H9 (cell line): Measurements from ENCODE around the gene VEGFA. TPM values are rescaled to one million over a fixed set of nuclear protein-coding genes. Genes with fewer than 3 reads are reported as not detected.

Experiments used
- DNase-seq: peaks from one replicate; pipeline ENCODE4 v3.0.0-alpha.2; 2017
- H2AFZ ChIP-seq: one replicate; pipeline ENCODE4 v1.6.1; 2013; ENCODE audit warnings: mild to moderate bottlenecking, low read length, control low read depth, moderate library complexity
- H2AK5ac ChIP-seq: 2 replicates; pipeline ENCODE4 v1.6.1; 2013; ENCODE audit warnings: low read length, control low read depth, mixed read lengths; ENCODE audit not compliant: insufficient read length
- H2BK120ac ChIP-seq: one replicate; pipeline ENCODE4 v1.6.1; 2013; ENCODE audit warnings: low read depth, mild to moderate bottlenecking, low read length, control low read depth, inconsistent platforms; ENCODE audit not compliant: poor library complexity, severe bottlenecking
- H2BK12ac ChIP-seq: 2 replicates; pipeline ENCODE4 v1.6.1; 2013; ENCODE audit warnings: low read length, control low read depth, mixed read lengths, low read depth; ENCODE audit not compliant: insufficient read length
- H2BK15ac ChIP-seq: 2 replicates; pipeline ENCODE4 v1.6.1; 2013; ENCODE audit warnings: low read depth, low read length, control low read depth
- H2BK20ac ChIP-seq: one replicate; pipeline ENCODE4 v1.6.1; 2013; ENCODE audit warnings: low read depth, mild to moderate bottlenecking, low read length, control low read depth, inconsistent platforms; ENCODE audit not compliant: poor library complexity, severe bottlenecking
- H2BK5ac ChIP-seq: 2 replicates; pipeline ENCODE4 v1.6.1; 2013; ENCODE audit warnings: low read length, control low read depth, mixed read lengths; ENCODE audit not compliant: insufficient read length
- H3K14ac ChIP-seq: 2 replicates; pipeline ENCODE4 v1.6.1; 2013; ENCODE audit warnings: low read length, control low read depth; ENCODE audit not compliant: insufficient read depth
- H3K18ac ChIP-seq: 2 replicates; pipeline ENCODE4 v1.6.1; 2013; ENCODE audit warnings: low read depth, mild to moderate bottlenecking, mixed read lengths, low read length, control low read depth; ENCODE audit not compliant: insufficient read length
- H3K23ac ChIP-seq: 2 replicates; pipeline ENCODE4 v1.6.1; 2013; ENCODE audit warnings: low read length, control low read depth, mixed read lengths, low read depth; ENCODE audit not compliant: insufficient read length
- H3K23me2 ChIP-seq: 2 replicates; pipeline ENCODE4 v1.6.1; 2013; ENCODE audit warnings: low read depth, mild to moderate bottlenecking, mixed read lengths, low read length, control low read depth; ENCODE audit not compliant: insufficient read length, poor library complexity, severe bottlenecking
- H3K27ac ChIP-seq: 2 replicates; pipeline ENCODE4 v1.5.1; 2013; ENCODE audit warnings: low read length, control low read depth, mixed read lengths, low read depth; ENCODE audit not compliant: insufficient read length
- H3K27me3 ChIP-seq: 2 replicates; pipeline ENCODE4 v1.6.1; 2013; ENCODE audit warnings: low read length, control low read depth, inconsistent platforms; ENCODE audit not compliant: insufficient read depth
- H3K4ac ChIP-seq: 2 replicates; pipeline ENCODE4 v1.6.1; 2013; ENCODE audit warnings: low read depth, mild to moderate bottlenecking, control low read depth, inconsistent platforms, low read length, moderate library complexity
- H3K4me1 ChIP-seq: 2 replicates; pipeline ENCODE4 v1.6.1; 2013; ENCODE audit warnings: low read length, control low read depth, inconsistent platforms; ENCODE audit not compliant: insufficient read depth
- H3K4me2 ChIP-seq: 2 replicates; pipeline ENCODE4 v1.6.1; 2013; ENCODE audit warnings: low read length, control low read depth, mixed read lengths; ENCODE audit not compliant: insufficient read length, insufficient read depth
- H3K56ac ChIP-seq: 2 replicates; pipeline ENCODE4 v1.6.1; 2013; ENCODE audit warnings: low read depth, mild to moderate bottlenecking, mixed read lengths, low read length, control low read depth; ENCODE audit not compliant: insufficient read length
- H3K79me1 ChIP-seq: 2 replicates; pipeline ENCODE4 v1.6.1; 2013; ENCODE audit warnings: low read depth, mild to moderate bottlenecking, moderate library complexity, low read length, control low read depth, inconsistent platforms; ENCODE audit not compliant: insufficient read depth, poor library complexity, severe bottlenecking
- H3K79me2 ChIP-seq: 2 replicates; pipeline ENCODE4 v1.6.1; 2013; ENCODE audit warnings: low read length, control low read depth, inconsistent platforms; ENCODE audit not compliant: insufficient read depth
- H3K9ac ChIP-seq: 2 replicates; pipeline ENCODE4 v1.6.1; 2013; ENCODE audit warnings: low read length, control low read depth, mixed read lengths; ENCODE audit not compliant: insufficient read length; ENCODE audit errors: extremely low read depth
- H3K9me3 ChIP-seq: one replicate; pipeline ENCODE4 v1.6.1; 2013; ENCODE audit warnings: low read depth, low read length, inconsistent platforms; ENCODE audit not compliant: control insufficient read depth
- H3T11ph ChIP-seq: one replicate; pipeline ENCODE4 v1.6.1; 2013; ENCODE audit warnings: mild to moderate bottlenecking, low read length, control low read depth, inconsistent platforms
- H4K20me1 ChIP-seq: one replicate; pipeline ENCODE4 v1.6.1; 2013; ENCODE audit not compliant: control insufficient read depth, insufficient read length, insufficient read depth
- H4K5ac ChIP-seq: 2 replicates; pipeline ENCODE4 v1.6.1; 2013; ENCODE audit warnings: low read depth, mild to moderate bottlenecking, mixed read lengths, low read length, control low read depth; ENCODE audit not compliant: insufficient read length
- H4K8ac ChIP-seq: replicated peaks from 2 replicates; pipeline ENCODE4 v1.6.1; 2013; ENCODE audit warnings: low read length, control low read depth, mixed read lengths, low read depth; ENCODE audit not compliant: insufficient read length
- H4K91ac ChIP-seq: 2 replicates; pipeline ENCODE4 v1.6.1; 2013; ENCODE audit warnings: low read depth, mild to moderate bottlenecking, moderate library complexity, mixed read lengths, low read length, control low read depth; ENCODE audit not compliant: insufficient read length
- H3K27ac Mint-ChIP-seq, 3 experiments: 2 replicates in 2 of 3; 3 replicates in 1 of 3; pipeline ENCODE4 v1.8.0; 2020 to 2021; ENCODE audit warnings: mixed read lengths in 3 of 3, mild to moderate bottlenecking in 1 of 3, moderate library complexity in 1 of 3
- H3K27me3 Mint-ChIP-seq: 2 replicates; pipeline ENCODE4 v1.8.0; 2021; ENCODE audit warnings: low read depth, mild to moderate bottlenecking, moderate library complexity, mixed read lengths
- H3K36me3 Mint-ChIP-seq, 3 experiments: 2 replicates in 2 of 3; 3 replicates in 1 of 3; pipeline ENCODE4 v1.8.0; 2020 to 2021; ENCODE audit warnings: low read depth in 3 of 3, mixed read lengths in 3 of 3; ENCODE audit not compliant: insufficient read depth in 1 of 3
- H3K4me1 Mint-ChIP-seq, 2 experiments: 2 replicates each; pipeline ENCODE4 v1.8.0; 2020; ENCODE audit warnings: mixed read lengths in 2 of 2
- H3K4me3 Mint-ChIP-seq, 2 experiments: 2 replicates in 1 of 2; 3 replicates in 1 of 2; pipeline ENCODE4 v1.8.0; 2020 to 2021; ENCODE audit warnings: mild to moderate bottlenecking in 2 of 2, mixed read lengths in 2 of 2, moderate library complexity in 1 of 2
- H3K9me3 Mint-ChIP-seq, 2 experiments: 2 replicates in 1 of 2; 3 replicates in 1 of 2; pipeline ENCODE4 v1.8.0; 2020; ENCODE audit warnings: mild to moderate bottlenecking in 2 of 2, mixed read lengths in 2 of 2, moderate library complexity in 1 of 2
- CTCF ChIP-seq: fragments of 200-600 bp; sonication (generic); conservative IDR thresholded peaks from 3 replicates; pipeline ENCODE4 v1.8.0; 2021; ENCODE audit warnings: antibody characterized with exemption, mild to moderate bottlenecking
- WGBS: extraction: QIAGEN DNeasy Blood & Tissue Kit; methylation state at CpG from one replicate; pipeline ENCODE4 v1.1.7; 2013; ENCODE audit warnings: missing lambda C conversion rate, low lambda C conversion rate, mixed read lengths; ENCODE audit not compliant: insufficient read length; ENCODE audit errors: extremely low coverage; 5-methylcytosine and 5-hydroxymethylcytosine counted together
- total RNA-seq: library from RNA; stranded (reverse); gene quantifications from 2 replicates; pipeline ENCODE4 v1.2.1, GENCODE V29; 2021

VEGFA gene
- total RNA-seq, 1 experiment from 2014 or later: 47.9 TPM

DNA sequence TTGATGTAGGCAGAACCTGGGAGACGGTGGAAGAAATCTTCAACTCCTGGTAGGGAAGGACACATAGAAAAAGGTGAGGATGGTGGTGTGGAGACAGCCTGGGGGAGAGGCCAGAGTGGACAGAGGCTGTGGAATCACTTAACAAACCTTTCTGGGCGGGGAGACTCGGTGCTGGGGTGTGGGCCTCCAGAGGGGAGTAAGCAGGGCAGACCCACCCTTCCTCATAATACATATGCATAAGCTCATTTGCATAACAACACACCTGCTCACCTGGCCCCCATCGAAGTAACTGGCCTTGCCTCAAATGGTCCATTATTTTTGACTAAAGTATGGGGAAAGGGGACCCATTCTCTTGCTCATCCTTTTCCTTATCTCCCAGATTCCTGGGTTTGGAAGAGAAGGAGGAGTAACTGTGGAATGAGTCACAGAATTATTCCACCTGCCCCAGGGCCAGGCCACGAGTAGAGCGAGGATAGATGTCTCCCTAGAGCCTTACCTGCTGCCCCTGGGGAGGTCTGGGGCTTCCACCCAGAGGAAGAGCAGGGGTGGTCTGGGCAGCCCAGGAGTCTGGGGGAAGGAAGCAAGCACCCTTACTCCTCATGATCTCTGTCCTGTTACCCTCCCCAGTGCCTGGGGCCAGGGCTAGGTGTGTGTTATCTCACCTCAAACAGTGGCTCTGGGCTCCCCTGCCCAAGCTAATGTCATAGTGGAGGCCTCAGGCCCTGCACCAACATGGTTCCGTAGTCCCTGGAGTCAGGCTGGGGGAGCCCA lies 10.7 kb upstream of the VEGFA start:
- no peaks in the 10 kb centered on the region for H4K20me1 ChIP-seq
- no peak overlapping the region for H3K27ac ChIP-seq
- no peak overlapping the region for H2BK120ac ChIP-seq
- H4K91ac ChIP-seq: no peak overlapping the region
- no peak overlapping the region for H3T11ph ChIP-seq
- no peak overlapping the region for H2AFZ ChIP-seq
- no peak for TF ChIP-seq CTCF
- H3K18ac ChIP-seq: no peak overlapping the region
- H3K4me2 ChIP-seq: no peak overlapping the region
- peaks cover 4% of the 10 kb centered on the region for H3K27me3 Mint-ChIP-seq
- no peak overlapping the region for H3K23ac ChIP-seq
- H4K5ac ChIP-seq: no peak overlapping the region
- H3K4me1 ChIP-seq: peaks cover 3% of the 10 kb centered on the region; the same call in 1 of the 2 replicates
- H3K4me1 Mint-ChIP-seq: peaks cover 30 to 47% of the 10 kb centered on the region in 2 experiments
- no peak overlapping the region for H3K4ac ChIP-seq
- H2BK20ac ChIP-seq: no peak overlapping the region
- no peaks in the 10 kb centered on the region; a peak in 1 of 5 replicates for H3K9me3 Mint-ChIP-seq
- H2BK5ac ChIP-seq: no peak overlapping the region
- H4K8ac ChIP-seq: no peak overlapping the region
- H3K36me3 Mint-ChIP-seq: no peaks in the 10 kb centered on the region
- no peaks in the 10 kb centered on the region for H3K79me2 ChIP-seq
- no peak overlapping the region for H3K9ac ChIP-seq
- H3K79me1 ChIP-seq: no peaks in the 10 kb centered on the region
- no peak overlapping the region for H3K14ac ChIP-seq
- no peak for DNase-seq
- no peak overlapping the region for H2BK12ac ChIP-seq
- no peaks in the 10 kb centered on the region for H3K27me3 ChIP-seq
- H3K9me3 ChIP-seq: no peaks in the 10 kb centered on the region
- H3K27ac Mint-ChIP-seq: no peak overlapping the region; a peak in 1 of 7 replicates
- H3K56ac ChIP-seq: no peak overlapping the region
- H3K23me2 ChIP-seq: no peaks in the 10 kb centered on the region
- no peak overlapping the region for H2BK15ac ChIP-seq
- no CpG with 5 or more reads among the region's 7 CpGs for WGBS
- H3K4me3 Mint-ChIP-seq: no peak overlapping the region
- H2AK5ac ChIP-seq: no peak overlapping the region
